GM19463 (cell line): ENCODE data around the gene NEDD4L.
"Not testable (repeated sequence)": the region's sequence is repeated elsewhere in the genome, so short reads cannot be mapped to it uniquely, and the experiment has no call there.

Source experiments
- ATAC-seq: cut with Tn5 transposase; IDR thresholded peaks from one replicate; pipeline ENCODE4 v1.9.1; 2021; ENCODE audit warnings: mild to moderate bottlenecking, moderate library complexity; ENCODE audit not compliant: unreplicated experiment

The NEDD4L gene

GRCh38 chr18:58256316-58257080 lies 212.5 kb downstream of the NEDD4L start:
- ATAC-seq: no peak

- no peak for ATAC-seq
Measured at GRCh38 chr18:58257461-58257860, 213.4 kb downstream of the NEDD4L start.

GRCh38 chr18:58258692-58259342 lies 214.8 kb downstream of the NEDD4L start:
- ATAC-seq: no peak

GRCh38 chr18:58263055-58263957 lies 219.3 kb downstream of the NEDD4L start:
- no peak for ATAC-seq

GRCh38 chr18:58264075-58264474 lies 220.0 kb downstream of the NEDD4L start:
- no peak for ATAC-seq

GRCh38 chr18:58264840-58265239 lies 220.8 kb downstream of the NEDD4L start:
- no peak for ATAC-seq

- not testable (repeated sequence) for ATAC-seq
Measured at GRCh38 chr18:58265489-58265888, 221.5 kb downstream of the NEDD4L start.

- no peak for ATAC-seq
Measured at GRCh38 chr18:58266291-58266690, 222.3 kb downstream of the NEDD4L start.

- ATAC-seq: no peak
Measured at GRCh38 chr18:58267493-58267892, 223.5 kb downstream of the NEDD4L start.

- no peak for ATAC-seq
Measured at GRCh38 chr18:58268849-58269248, 224.8 kb downstream of the NEDD4L start.

- ATAC-seq: no peak
Measured at GRCh38 chr18:58269931-58270330, 225.9 kb downstream of the NEDD4L start.

GRCh38 chr18:58270396-58270795 lies 226.4 kb downstream of the NEDD4L start:
- ATAC-seq: no peak

GRCh38 chr18:58271770-58272169 lies 227.7 kb downstream of the NEDD4L start:
- ATAC-seq: no peak

GRCh38 chr18:58272209-58272608 lies 228.2 kb downstream of the NEDD4L start:
- no peak for ATAC-seq

GRCh38 chr18:58272779-58273435 lies 228.9 kb downstream of the NEDD4L start:
- no peak for ATAC-seq

- ATAC-seq: no peak
Measured at GRCh38 chr18:58275176-58275575, 231.2 kb downstream of the NEDD4L start.

GRCh38 chr18:58276789-58277739 lies 233.0 kb downstream of the NEDD4L start:
- no peak for ATAC-seq

GRCh38 chr18:58279504-58280175 lies 235.6 kb downstream of the NEDD4L start:
- ATAC-seq: no peak

GRCh38 chr18:58280191-58280590 lies 236.2 kb downstream of the NEDD4L start:
- ATAC-seq: no peak
